HUES6 (cell line): ENCODE data around the gene RGS9BP.
"Not testable (repeated sequence)": the region's sequence is repeated elsewhere in the genome, so short reads cannot be mapped to it uniquely, and the experiment has no call there.

Source experiments
- H3K27ac ChIP-seq: 2 replicates; pipeline ENCODE4 v1.7.0; 2013; ENCODE audit warnings: low read depth, mild to moderate bottlenecking, low read length, inconsistent platforms
- H3K27me3 ChIP-seq: 2 replicates; pipeline ENCODE4 v1.6.1; 2013; ENCODE audit warnings: low read length; ENCODE audit not compliant: control insufficient read depth, insufficient read depth
- H3K36me3 ChIP-seq: 2 replicates; pipeline ENCODE4 v1.6.1; 2013; ENCODE audit warnings: low read length; ENCODE audit not compliant: control insufficient read depth, insufficient read depth
- H3K4me1 ChIP-seq: 2 replicates; pipeline ENCODE4 v1.6.1; 2013; ENCODE audit warnings: low read length; ENCODE audit not compliant: control insufficient read depth, insufficient read depth
- H3K4me3 ChIP-seq: 2 replicates; pipeline ENCODE4 v1.5.1; 2013; ENCODE audit warnings: low read depth, low read length
- H3K9ac ChIP-seq: one replicate; pipeline ENCODE4 v1.6.1; 2013; ENCODE audit warnings: mild to moderate bottlenecking, low read length
- H3K9me3 ChIP-seq: 2 replicates; pipeline ENCODE4 v1.6.1; 2013; ENCODE audit warnings: low read depth, low read length; ENCODE audit not compliant: control insufficient read depth, insufficient read depth

Gene RGS9BP

DNA sequence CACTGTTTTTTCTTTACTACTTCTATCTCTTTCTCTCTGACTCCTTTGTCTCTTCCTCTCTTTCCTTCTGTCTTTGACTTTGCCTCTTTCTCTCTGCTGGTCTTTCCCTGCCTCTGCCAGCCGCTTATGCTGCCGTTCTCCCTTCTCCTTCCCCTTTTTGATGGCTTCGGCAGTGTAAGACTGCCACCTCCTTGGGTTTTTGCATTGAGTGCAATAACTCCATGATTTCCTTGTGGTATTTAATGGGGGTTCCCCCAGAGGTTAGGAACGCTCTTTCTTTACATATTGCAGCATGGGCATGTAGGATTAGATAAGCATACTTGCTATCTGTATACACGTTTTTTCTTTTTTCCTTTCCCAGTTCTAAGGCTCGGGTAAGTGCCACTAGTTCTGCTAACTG is 19.9 kb downstream of the RGS9BP start:
- H3K9ac ChIP-seq, H3K36me3 ChIP-seq, H3K27ac ChIP-seq, H3K9me3 ChIP-seq, H3K4me3 ChIP-seq, H3K4me1 ChIP-seq: not testable (repeated sequence)
- peaks cover 12% of the 10 kb centered on the region for H3K27me3 ChIP-seq

DNA sequence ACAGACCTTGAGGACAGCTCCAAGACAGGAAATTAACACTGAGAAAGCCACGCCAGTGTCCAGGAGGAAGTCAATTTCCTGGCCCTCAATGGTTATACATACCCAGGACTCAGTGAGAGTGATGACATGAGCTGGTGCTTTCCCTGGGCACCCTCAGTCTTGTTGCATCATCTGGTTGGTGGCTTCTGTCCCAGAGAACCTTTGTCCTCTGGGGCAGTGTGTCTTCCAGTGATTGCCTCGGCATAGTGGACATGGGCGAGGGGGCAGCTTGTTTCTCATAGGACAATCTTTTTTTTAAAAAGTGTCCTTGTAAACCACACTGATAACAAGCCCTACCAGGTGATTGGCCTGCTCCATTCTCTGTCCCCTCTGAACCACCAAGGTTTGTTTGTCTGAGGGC is 21.1 kb downstream of the RGS9BP start:
- not testable (repeated sequence) for H3K4me3 ChIP-seq, H3K9ac ChIP-seq, H3K36me3 ChIP-seq, H3K27ac ChIP-seq, H3K4me1 ChIP-seq, H3K9me3 ChIP-seq, H3K27me3 ChIP-seq

DNA sequence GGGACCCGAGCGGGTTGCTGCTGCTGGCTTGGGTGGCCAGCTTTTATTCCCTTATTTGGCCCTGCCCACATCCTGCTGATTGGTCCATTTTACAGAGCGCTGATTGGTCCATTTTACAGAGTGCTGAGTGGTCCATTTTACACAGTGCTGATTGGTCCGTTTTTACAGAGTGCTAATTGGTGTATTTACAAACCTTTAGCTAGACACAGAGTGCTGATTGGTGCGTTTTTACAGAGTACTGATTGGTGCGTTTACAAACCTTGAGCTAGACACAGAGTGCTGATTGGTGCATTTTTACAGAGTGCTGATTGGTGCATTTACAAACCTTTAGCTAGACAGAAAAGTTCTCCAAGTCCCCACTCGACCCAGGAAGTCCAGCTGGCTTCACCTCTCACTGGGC is 24.5 kb downstream of the RGS9BP start:
- H3K9me3 ChIP-seq = peaks cover 17% of the 10 kb centered on the region
- not testable (repeated sequence) for H3K27me3 ChIP-seq, H3K4me3 ChIP-seq, H3K4me1 ChIP-seq, H3K27ac ChIP-seq, H3K9ac ChIP-seq, H3K36me3 ChIP-seq

DNA sequence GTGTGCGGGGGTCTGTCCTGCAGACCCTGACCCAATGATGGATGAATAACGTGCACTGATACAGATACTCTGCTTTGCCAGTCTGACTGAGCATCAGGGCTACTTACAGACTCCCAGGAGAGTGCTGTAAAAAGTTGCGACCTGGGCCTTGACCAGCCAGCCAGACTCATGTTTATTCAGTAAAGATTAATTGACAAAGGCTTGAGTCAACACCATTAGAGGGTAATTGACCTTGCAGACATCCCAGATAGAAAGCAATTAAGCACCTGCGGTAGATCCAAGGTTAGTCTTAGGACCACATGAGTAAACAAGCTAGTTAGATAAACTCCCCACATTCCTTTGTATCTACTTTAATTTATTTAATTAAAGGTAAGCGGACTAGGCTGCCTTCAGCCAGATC is 26.4 kb downstream of the RGS9BP start:
- H3K4me1 ChIP-seq = no peaks in the 10 kb centered on the region; the same call in 1 of the 2 replicates
- H3K27ac ChIP-seq = no peak overlapping the region
- H3K36me3 ChIP-seq = no peaks in the 10 kb centered on the region; the same call in 1 of the 2 replicates
- H3K9me3 ChIP-seq = peaks cover 17% of the 10 kb centered on the region
- H3K27me3 ChIP-seq = no peaks in the 10 kb centered on the region
- H3K4me3 ChIP-seq = no peak overlapping the region
- no peak overlapping the region for H3K9ac ChIP-seq

DNA sequence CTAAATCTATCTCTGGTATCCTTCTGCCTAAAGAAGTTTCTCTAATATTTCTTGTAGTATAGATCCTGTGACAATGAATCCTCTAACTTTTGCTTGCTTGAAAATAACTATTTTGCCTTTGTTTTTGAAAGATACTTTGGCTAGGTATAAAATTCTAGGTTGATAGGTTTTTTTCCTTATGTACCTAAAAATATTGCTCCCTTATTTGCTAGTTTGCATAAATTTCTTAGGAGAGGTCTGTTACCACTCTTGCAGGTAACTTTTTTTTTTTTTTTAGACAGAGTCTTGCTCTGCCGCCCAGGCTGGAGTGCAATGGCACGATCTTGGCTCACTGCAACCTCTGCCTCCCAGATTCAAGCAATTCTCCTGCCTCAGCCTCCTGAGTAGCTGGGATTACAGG is 28.4 kb downstream of the RGS9BP start:
- not testable (repeated sequence) for H3K4me3 ChIP-seq, H3K27me3 ChIP-seq, H3K9ac ChIP-seq, H3K36me3 ChIP-seq, H3K27ac ChIP-seq, H3K4me1 ChIP-seq
- peaks cover 17% of the 10 kb centered on the region for H3K9me3 ChIP-seq

DNA sequence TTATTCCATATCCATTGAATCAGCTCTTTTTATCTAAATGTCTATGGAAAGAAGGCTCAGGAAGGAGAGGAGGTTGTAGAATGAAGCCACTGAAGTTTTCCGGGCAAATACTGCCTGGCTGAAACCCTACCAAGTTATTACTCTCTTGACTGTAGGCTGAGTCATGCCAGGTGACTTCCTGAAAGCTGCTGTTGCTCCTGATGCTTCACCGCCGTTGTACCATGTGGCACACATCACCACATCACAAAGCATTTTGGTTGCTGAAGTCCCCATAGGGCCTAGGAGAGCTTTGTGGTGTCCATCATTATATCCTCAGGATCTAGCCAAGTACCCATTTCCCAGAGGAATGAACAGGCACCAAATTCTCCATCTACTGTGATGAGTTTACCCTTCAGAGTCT is 32.8 kb downstream of the RGS9BP start:
- no peak overlapping the region for H3K9ac ChIP-seq
- H3K4me3 ChIP-seq = no peak overlapping the region
- no peaks in the 10 kb centered on the region; the same call in 1 of the 2 replicates for H3K36me3 ChIP-seq
- H3K4me1 ChIP-seq = no peaks in the 10 kb centered on the region
- H3K27ac ChIP-seq = no peak overlapping the region
- H3K9me3 ChIP-seq = peaks cover 10% of the 10 kb centered on the region
- H3K27me3 ChIP-seq = no peaks in the 10 kb centered on the region

DNA sequence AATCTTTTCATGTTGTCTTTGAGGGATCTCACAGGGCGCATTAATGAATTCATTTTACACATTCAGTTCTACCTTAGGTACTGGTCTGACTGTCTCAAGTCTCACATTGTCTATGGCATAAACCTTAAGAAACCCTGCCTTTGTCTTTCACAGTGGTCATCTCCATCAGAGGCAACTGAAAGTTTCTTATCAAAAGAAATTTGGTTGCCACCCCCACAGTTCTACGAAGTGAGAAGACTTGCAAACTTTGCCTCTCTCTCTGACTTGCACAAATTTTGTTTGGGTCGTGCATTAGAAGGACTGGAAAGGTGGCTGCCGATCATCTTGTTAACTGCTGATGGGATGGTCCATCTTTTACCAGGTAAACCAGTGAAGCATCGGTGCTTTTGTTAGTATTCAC is 33.4 kb downstream of the RGS9BP start:
- Histone ChIP-seq H3K27me3 (no peaks in the 10 kb centered on the region), H3K9me3 (peaks cover 7% of the 10 kb centered on the region), H3K4me1 (no peaks in the 10 kb centered on the region), H3K4me3 (no peak overlapping the region), H3K36me3 (no peaks in the 10 kb centered on the region; the same call in 1 of the 2 replicates), H3K9ac (no peak overlapping the region), H3K27ac (no peak overlapping the region)

DNA sequence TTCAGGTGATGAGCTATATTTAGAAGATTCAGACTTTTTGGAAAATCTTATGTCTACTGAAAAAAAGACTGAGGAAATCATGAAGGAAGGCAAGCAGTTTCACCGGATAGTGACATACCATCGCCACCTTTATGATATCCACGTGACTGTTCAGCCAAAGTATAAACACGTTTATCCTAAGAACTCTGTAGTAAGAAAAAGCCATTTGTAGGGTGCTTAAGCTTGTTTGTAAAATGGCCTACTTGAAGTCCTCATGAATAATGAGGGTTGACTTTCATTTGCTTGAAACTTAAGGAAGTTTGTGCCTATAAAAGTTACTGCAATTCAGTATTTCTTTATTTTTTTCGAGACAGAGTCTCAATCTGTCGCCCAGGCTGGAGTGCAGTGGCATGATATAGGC is 36.1 kb downstream of the RGS9BP start:
- Histone ChIP-seq H3K4me1 (no peaks in the 10 kb centered on the region), H3K27me3 (no peaks in the 10 kb centered on the region), H3K27ac (no peak overlapping the region), H3K9me3 (no peaks in the 10 kb centered on the region), H3K36me3 (no peaks in the 10 kb centered on the region; the same call in 1 of the 2 replicates), H3K9ac (no peak overlapping the region), H3K4me3 (no peak overlapping the region)

DNA sequence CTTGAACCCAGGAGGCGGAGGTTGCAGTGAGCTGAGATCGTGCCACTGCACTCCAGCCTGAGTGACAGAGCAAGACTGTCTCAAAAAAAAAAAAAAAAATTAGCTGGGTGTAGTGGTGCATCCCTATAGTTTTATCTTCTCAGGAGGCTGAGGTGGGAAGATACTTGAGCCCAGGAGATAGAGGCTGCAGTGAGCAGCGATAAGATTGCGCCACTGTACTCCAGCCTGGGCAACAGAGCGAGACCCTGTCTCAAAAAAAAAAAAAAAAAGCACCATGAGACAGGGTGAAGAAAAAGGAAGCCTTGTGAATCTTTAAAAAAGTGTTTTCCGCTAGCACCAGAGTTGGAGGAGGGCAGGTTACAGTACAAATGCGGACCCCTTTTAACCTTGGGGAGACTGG is 40.6 kb downstream of the RGS9BP start:
- not testable (repeated sequence) for H3K4me3 ChIP-seq, H3K27ac ChIP-seq, H3K4me1 ChIP-seq, H3K9ac ChIP-seq, H3K36me3 ChIP-seq, H3K9me3 ChIP-seq, H3K27me3 ChIP-seq

DNA sequence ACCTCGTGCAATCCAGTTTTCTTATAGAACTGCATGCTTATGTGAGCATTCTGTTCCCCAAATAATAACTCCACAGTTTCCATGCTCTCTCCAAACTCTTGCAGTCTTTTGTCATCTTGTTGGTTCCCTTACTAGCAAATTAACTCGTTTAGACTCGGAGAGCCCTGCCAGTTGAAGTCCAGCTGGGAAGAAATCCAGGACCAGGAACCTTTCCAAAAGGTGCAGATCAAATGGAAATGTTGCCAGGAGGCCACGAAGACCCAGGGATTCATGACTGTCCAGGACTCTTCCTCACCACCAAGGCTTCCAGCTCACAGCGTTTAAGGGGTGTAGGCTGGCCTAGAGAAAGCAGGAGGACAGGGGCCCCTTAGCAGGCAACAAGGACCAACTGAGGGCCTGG is 41.8 kb downstream of the RGS9BP start:
- Histone ChIP-seq H3K27me3 (no peaks in the 10 kb centered on the region), H3K36me3 (no peaks in the 10 kb centered on the region; the same call in 1 of the 2 replicates), H3K9ac (no peak overlapping the region), H3K9me3 (no peaks in the 10 kb centered on the region), H3K4me1 (no peaks in the 10 kb centered on the region), H3K27ac (no peak overlapping the region), H3K4me3 (no peak overlapping the region)

DNA sequence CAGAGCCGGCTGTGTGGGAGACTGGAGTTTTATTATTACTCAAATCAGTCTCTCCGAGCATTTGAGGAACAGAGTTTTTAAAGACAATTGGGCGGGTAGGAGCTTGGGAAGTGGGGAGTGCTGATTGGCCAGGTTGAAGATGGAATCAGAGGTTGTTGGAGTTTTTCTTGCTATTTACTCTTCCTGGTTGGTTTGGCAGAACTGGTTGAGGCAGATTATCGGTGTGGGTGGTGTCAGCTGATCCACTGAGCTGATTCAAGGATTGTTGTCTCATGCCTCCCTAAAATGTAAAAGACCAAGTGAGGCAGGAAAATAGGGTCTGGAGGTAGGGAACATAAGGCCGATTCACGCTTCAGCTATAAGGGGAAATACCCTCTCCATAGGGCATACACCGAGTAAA is 42.6 kb downstream of the RGS9BP start:
- H3K9ac ChIP-seq = no peak overlapping the region
- no peaks in the 10 kb centered on the region for H3K36me3 ChIP-seq
- no peaks in the 10 kb centered on the region for H3K4me1 ChIP-seq
- no peak overlapping the region for H3K4me3 ChIP-seq
- H3K9me3 ChIP-seq = no peaks in the 10 kb centered on the region
- H3K27ac ChIP-seq = no peak overlapping the region
- no peaks in the 10 kb centered on the region for H3K27me3 ChIP-seq

DNA sequence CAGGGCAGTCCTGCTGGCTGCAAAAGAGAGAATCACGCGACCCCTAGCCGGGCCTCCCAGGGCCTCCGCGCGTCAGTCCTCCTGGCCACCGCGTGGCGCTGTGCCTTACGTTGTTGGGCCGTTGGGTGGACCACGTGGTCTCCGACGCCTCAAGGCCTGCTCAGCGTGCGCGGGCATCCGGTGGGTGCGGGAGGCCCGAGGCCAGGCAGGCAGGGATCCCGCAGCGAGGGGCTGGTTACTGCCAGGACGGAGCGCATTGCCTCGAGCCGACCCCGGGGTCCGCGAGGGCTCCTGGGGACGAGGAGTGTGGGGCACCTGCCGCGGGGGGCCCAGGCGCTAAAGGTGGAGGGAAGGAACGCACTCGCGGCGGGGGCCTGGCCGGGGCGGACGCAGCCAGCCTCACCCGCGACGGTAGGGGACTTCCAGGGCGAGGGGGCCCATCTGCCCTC is 44.0 kb downstream of the RGS9BP start, which contains the start of gene TDRD12:
TDRD12 (plus strand) TSS at position 157 of the 449 bp plus-strand sequence. CDS start 306 bp downstream, outside the sequence.
- no peak within 1 kb of the TSS for H3K27ac ChIP-seq
- H3K4me3 ChIP-seq = no peak within 1 kb of the TSS
- no peaks in the 10 kb centered on the region for H3K9me3 ChIP-seq
- no peak within 1 kb of the TSS for H3K9ac ChIP-seq
- no peaks in the 10 kb centered on the region for H3K36me3 ChIP-seq
- H3K4me1 ChIP-seq = no peaks in the 10 kb centered on the region
- no peaks in the 10 kb centered on the region for H3K27me3 ChIP-seq
